HG03469 (cell line): ENCODE results near the gene NBAS.

Source experiments
- ATAC-seq: cut with Tn5 transposase; IDR thresholded peaks from one replicate; pipeline ENCODE4 v1.9.1; 2021; ENCODE audit warnings: mild to moderate bottlenecking, moderate library complexity, moderate number of reproducible peaks; ENCODE audit not compliant: unreplicated experiment

NBAS gene

DNA sequence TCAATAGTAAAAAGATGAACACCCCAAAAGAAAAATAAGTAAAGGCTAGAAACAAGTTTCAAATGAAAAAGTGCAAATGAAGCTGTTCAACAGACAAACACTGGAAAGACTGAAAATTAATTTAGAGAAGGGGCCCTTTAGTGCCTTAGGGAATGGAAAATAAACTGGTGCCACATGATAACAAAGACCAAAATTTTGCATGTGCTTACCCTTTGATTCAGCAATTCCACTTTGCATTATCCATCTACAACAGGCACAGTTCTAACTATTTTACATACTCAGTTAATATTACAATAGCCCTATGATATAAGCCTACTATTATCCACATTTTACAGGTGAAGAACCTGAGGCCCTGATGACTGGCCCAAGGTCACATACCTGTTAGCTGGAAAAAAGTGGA, 183.9 kb downstream of the NBAS start:
- no peak for ATAC-seq

DNA sequence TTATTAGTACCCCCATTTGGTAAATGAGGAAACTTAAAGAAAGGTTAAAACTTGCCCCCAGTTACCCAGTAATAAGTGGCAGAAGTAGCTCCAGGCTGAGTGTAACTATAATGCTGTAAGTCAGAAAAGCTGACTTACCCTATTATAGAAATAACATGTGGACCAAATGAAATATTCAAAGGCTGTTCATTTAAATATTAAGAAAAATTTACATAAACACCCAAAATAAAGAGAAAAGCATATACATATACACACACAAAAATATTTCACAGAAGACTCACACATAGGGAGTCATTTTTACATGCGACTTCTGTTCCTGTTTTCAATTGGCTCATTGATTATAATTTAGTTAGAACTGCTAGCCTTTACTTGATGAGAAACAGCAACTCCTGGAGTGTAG, 189.1 kb downstream of the NBAS start:
- ATAC-seq = no peak

DNA sequence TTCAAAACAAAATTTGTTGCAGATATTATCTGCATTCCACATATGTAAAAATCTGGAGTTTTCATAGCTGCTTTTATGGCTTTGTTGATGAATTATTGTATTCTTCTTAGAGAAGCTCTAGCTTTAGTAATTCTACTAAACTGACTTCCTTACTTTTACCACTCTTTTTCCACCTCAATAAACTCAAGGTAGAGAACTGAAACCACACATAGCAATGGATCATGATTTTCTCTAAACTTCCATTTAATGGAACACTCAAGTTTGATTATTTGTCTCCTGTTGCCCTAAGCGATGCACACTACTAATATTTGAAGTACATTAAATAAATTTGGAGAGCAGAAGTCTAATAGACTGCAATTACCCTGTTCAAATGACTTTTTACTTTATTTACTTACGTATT, 192.0 kb downstream of the NBAS start:
- no peak for ATAC-seq

DNA sequence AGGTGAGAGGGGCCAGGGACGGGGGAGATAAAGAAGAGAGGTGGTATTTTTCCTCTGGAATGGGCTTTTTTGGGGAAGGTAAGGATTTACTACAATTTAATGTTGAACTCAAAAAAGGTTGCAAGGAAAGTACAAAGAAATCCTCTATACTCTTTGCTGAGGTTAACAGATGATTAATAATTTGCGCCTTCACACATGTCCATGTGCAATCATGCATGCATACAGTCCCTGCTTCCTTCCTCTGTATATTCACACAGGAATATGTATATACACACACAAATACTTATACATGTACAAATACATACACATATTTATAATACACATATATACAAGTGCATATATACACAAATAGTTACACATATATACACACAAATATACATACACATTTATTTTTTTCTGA, 193.4 kb downstream of the NBAS start:
- ATAC-seq = no peak

DNA sequence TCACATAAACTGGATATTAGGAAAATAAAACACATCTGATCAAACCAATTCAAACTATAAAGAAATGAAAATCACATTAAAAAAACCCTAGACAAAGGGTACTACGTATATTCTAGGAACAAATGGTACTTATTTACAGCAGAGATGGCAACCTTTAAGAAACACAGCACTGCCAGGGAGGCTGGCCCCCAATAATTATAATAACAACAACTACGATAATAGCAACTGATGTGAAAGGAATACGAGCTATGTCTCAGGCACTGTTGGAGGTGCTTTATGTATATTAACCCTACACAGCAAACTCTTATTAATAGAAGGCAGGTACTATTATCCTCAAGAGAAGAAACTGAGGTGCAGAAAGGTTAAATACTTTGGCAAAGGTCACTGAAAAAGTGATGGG, 193.9 kb downstream of the NBAS start:
- no peak for ATAC-seq

DNA sequence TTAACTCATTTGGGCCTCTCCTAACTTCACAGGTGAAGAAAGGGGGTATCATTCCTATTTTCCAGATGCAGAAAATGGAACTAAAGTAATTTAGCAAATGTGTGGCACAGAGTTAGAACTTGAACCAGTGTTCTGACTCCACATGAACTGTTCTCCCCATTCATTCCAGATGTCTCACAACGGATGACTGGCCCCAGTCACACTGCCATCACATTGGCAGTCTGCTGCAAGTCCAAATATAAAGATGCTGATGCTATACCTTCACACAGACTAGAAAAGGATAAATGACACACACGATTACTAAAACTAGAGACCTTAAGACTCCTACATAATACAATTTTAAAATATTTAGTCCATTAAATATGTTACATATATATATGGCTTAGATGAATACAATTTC, 195.7 kb downstream of the NBAS start:
- ATAC-seq = no peak

DNA sequence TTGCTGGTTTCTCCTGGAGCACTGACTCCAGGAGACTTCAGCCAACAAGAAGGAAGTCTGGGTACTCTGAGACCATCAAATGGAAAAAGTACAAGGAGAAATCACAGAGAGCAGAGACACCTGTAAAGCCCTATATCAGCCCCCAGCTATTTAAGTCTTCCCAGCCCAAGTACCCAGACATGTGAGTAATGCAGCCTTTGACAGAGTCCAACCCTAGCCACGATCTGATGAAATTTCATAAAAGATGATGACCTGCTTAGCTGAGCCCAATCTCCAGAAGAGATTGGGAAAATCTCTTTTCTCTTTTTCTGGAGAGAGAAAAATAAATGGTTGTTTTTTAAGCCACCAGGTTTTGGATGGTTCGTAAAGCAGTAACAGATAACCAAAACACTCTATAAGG, 196.6 kb downstream of the NBAS start:
- no peak for ATAC-seq

DNA sequence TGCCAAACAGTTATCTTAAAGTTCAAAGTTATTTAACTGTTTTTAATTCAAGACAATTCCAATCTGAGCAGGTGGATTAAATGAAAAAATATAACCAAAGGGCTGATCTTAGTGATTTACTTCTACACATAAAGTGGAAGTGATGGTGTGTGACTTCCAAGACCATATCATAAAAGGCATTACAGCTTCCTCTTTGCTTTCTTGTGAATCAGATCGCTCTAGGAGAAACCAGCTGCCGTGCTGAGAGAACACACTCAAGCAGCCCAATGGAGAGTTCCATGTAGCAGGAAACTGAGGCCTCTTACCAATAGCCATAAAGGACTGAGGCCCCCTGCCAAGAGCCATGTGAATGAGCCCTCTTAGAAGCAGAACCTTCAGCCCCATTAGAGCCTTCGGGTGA, 197.4 kb downstream of the NBAS start:
- no peak for ATAC-seq

DNA sequence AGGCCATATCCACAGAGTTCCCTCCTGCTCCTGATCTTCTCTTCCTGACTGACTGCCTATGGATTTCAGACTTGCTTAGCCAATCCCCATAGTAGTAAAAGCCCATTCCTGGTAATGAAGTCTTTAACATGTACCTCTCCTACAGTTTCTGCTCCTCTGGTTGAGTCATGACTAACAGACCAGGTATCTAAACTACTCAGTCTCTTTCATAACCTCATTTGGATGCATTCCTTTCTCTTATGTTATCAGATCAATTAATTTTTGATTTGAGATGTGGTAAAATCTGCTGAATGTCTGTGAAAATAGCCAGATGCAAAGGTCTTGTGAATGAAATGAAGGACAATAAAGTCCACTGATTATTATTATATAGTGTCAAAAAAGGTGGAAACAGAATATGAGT, 198.0 kb downstream of the NBAS start:
- no peak for ATAC-seq

DNA sequence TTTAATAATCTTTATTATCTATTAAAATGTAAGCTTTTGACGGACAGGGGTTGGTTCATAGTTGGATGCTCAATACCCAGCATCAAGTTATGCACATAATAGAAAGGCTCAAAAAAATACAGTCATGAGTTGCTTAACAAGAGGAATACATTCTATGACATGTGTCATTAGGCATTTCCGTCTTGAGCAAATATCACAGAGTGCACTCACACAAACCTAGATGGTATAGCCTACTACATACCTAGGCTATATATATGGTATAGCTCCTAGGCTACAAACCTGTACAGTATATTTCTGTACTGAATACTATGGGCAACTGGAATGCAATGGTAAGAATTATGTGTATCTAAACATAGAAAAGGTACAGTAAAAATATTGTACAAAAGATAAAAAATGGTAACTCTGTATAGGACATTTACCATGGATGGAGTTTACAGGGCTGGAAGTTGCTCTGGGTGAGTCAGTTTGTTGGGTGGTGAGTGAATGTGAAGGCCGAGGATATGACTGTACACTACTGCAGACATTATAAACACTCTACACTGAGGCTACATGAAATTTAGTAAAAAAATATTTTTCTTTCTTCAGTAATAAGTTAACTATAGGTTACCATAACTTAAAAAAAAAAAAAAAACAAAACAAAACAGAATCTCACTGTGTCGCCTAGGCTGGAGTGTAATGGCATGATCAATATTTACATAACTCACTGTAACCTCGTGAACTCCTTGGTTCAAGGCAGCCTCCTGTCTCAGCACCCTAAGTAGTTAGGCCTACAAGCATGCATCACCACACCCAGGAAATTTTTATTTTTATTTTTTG, 201.2 kb downstream of the NBAS start:
- no peak for ATAC-seq

DNA sequence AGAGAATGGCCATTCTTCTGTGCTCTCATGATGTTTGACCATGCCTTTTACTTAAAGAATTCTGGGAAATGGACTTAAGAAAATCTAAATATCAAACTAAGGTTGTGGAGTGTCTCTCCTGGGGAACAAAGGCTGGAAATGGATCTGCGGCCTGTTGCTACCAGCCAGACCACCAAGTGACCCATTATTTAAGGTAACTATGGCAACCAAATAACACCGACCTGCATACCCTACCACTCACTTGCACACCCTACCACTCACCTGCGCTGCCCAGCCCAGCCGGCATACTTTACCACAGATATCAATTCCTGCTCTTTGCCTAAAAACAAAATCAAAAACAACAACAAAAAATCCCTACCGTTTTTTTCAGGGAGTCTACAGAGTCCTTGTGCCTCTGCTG, 203.2 kb downstream of the NBAS start:
- no peak for ATAC-seq

DNA sequence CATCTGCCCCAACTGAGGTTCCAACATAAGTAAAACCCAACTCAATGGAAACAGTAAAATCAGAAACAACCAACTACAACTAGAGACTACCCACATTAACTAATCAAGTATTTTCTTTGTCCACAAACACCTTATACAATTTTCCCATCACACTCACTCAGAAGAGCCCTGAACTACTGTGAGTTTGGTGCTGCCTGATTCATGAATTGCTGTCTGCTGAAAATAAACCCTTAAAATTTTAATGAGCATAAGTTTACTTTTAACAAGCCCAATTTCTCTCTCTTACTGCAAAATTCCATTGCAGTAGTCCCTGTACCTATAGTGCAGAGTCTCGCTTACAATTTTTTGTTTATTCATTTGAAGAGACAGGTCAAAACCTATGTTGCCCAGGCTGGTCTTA, 203.9 kb downstream of the NBAS start:
- ATAC-seq = no peak

DNA sequence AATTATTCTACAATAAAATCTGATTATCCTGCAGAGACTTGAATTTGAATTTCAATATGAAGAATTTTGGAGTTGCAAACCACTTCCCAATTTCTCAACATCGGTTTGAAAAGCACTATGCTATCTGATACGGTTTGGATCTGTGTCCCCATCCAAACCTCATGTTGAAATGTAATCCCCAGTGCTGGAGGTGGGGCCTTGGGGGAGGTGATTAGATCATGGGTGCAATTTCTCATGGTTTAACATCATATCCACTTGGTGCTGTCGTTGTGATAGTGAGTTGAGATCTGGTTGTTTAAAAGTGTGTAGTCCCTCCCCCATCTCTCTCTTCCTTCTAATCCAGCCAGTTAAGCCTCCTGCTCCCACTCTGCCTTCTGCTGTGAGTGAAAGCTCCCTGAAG, 205.7 kb downstream of the NBAS start:
- ATAC-seq = no peak

DNA sequence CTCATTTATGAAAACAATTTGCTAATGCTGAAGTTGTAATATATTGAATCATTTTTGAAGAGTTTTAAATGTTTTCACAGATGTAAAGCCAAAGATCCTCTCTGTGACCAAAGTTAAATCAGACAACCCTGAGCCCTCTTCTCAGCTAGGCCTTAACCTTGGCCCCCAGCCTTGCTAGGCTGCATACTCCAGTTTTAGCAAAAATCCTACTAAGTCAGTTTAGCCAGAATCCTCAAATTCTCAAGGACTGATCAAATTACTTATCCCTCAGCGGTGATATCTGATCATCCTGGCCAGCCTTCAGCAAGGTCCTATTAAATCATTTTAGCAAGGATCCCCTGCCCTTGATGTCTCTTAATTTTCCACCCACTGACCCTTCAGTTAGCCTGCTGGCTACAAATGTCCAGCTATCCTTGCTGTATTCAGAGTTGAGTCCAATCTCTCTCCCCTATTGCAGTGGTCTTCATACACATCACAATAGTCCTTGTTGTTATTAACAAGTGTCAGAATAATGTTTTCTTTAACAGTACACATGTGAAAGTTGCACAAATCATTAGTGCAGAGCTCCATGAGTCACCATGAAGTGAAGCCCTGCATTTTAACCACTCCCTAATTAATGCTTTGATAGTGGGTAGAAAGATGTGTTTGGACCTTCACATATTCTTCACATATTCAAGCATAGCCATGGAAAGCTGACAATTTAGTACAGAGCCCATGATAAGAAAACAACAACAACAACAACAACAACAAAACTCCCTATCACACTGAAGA, 206.4 kb downstream of the NBAS start:
- ATAC-seq = no peak

DNA sequence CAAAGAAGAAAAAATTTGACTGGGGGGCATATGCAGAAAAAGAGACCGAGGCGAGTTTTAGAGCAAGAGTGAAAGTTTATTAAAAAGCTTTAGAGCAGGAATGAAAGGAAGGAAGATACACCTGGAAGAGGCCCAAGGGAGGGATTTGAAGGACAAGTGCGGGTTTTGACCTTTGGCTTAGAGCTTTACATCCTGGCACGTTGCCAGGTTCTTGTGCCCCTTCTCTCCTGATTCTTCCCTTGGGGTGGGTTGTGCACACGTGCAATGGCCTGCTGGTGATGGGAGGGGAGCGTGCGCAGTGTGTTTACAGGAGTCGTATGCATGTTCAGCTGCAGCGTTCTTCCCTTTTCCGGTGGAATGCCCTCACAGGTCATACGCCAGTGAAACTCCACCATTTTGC, 208.8 kb downstream of the NBAS start:
- ATAC-seq = no peak

DNA sequence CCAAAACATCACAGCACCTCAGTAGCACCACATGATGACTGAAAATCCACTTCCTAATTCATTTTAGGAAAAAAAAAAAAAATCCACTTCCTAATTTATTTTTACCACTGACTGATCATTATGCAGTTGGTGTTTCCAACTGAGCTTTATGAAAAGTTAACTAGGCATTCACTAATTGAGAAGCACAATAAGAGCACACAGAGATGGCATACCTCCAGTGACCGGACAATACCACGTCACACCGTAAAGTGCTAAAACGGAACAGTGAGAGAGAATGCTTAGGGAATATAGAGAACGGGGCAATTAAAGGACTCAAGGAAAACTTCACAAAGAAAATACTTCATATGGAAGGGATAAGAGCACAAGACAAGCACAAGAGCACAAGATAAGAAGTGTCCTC, 212.5 kb downstream of the NBAS start:
- ATAC-seq = no peak

DNA sequence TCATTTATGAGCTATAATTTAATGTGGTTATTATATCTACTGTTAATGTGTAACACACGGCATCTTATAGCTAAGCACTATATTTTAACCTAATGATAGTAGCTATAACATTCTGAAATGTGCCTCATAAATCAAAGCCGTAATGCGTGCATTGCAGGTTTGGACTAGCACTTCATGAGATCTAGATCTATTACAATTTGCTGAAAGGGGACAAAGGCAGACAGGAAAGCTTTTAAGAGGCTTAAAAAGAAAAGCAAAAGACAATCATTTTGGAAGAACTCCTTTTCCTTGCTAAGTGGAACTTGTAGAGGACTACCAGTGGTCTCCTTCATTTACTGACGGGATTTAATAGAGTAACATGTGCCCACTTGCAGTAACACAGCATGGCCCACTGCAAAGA, 213.1 kb downstream of the NBAS start:
- ATAC-seq = no peak

DNA sequence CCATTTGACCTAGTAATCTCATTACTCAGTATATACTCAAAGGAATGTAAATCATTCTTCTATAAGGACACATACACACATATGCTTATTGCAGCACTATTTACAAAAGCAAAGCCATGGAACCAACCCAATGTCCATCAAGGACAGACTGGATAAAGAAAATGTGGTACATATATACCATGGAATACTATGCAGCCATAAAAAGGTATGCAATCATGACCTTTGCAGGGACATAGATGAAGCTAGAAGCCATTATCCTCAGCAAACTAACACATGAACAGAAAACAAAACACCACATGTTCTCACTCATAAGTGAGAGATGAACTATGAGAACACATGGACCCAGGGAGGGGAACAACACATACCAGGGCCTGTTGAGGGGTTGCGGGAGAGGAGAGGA, 214.5 kb downstream of the NBAS start:
- ATAC-seq = no peak

DNA sequence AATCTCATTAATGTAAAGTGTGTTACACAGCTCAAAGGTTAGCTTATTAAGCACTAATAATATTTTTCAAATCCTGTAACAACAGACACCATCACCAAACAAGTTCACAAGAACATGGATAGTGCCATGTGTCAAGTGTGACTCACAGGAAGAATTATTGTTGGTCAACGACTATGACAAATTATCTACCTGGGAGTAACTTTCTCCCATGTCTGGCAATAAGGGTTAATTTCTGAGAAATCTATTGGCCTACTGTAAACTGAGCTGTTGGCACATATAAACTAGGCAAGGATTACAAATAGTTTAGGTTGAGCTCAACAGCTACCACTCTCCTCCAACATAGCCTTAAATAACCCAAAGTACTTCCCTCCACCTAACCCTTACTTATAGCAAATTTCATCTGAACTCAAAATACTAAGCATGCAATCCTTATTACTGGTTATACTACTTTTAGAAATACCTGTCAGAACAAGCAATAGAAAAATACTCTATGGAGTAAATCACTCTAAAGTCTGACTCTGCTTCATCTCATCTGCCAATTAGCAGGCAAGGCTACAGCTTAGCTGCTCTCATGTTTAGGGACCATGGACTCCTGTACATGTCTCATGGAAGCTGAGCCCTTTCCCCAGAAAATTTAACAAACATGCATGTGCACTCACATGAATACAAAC, 223.0 kb downstream of the NBAS start:
- ATAC-seq = no peak

DNA sequence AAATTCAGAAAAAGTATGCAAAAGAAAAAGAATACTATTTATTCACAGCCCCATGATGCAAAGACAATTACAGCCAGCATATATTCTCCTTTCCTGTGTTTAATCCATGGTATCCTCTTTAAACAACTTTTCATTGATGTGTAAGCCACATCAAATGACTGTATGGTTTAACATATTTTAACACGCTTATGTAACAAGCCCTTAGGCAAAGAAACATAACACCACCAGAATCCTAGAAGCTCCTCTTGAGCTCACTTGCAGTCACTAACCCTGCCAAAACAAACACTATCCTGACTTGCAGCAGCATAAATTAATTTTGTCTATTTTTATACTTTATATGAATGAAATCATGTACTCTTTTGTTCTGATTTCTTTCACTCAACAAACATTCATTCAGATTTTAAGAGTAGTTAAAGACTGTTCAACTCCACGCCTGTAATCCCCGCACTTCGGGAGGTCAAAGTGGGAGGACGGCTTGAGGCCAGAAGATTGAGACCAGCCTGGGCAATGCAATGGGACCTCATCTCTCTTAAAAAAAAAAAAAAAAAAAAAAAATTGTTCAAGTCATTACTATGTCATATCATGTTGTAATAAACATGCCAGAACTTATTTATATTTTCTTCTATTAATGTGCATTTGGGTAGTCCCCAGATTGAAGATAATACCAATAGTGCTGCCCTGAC, 226.3 kb downstream of the NBAS start:
- no peak for ATAC-seq

DNA sequence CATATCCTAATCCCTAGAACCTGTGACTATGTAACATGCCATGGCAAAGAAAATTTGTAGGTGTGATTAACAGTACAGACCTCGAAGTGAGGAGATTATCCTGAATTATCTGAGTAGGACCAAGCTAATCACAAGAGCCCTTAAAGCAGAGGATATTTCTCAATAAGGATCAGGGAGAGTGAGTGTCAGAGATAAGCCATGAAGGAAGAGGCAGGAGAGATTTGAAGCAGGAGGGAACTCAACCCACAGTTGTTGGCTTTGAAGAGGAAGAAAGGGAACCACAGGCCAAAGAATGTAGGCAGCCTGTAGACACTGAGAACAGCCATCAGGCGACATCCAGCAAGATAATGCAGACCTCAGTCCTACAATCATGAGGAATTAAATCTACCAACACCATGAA, 229.3 kb downstream of the NBAS start:
- no peak for ATAC-seq
